Mucosa of descending colon (tissue), 3 donors: ENCODE data around the gene ITGB5. TPM values are rescaled to one million over a fixed set of nuclear protein-coding genes. Genes with fewer than 3 reads are reported as not detected.

ENCODE experiments used
- ATAC-seq: fragments of 200-7000 bp; cut with Tn5 transposase; one replicate; pipeline ENCODE4 v1.9.1; 2020; ENCODE audit warnings: mild to moderate bottlenecking, moderate library complexity
- DNase-seq, 3 donors: peaks; one replicate each; pipeline ENCODE4 v3.0.0-alpha.2; 2020
- H3K36me3 ChIP-seq: fragments of 200-600 bp; one replicate; pipeline ENCODE4 v1.8.0; 2021; ENCODE audit warnings: low read depth, mild to moderate bottlenecking
- H3K4me1 ChIP-seq: fragments of 200-600 bp; one replicate; pipeline ENCODE4 v1.8.0; 2021; ENCODE audit warnings: low read depth, mild to moderate bottlenecking
- H3K4me3 ChIP-seq: fragments of 200-600 bp; one replicate; pipeline ENCODE4 v1.8.0; 2021; ENCODE audit warnings: mild to moderate bottlenecking
- H3K9me3 ChIP-seq: fragments of 200-600 bp; one replicate; pipeline ENCODE4 v1.8.0; 2021; ENCODE audit warnings: mild to moderate bottlenecking
- CTCF ChIP-seq: fragments of 200-600 bp; IDR thresholded peaks from one replicate; pipeline ENCODE4 v1.8.0; 2022; ENCODE audit warnings: antibody characterized with exemption, mild to moderate bottlenecking
- intact Hi-C, 2 donors: fragments of 100-400 bp; cut with DNase I in 1 of 2; cut with micrococcal nuclease in 1 of 2; formaldehyde crosslinking; loops; one replicate each; pipeline versions ENCODE4 v1.11.0 to v1.11.1; 2022; cut with DNase I, micrococcal nuclease
- total RNA-seq, 3 donors: library from RNA; stranded (reverse); fragmentation: NEBNext Ultra II Directional in 2 of 3; extraction: Animal tissue kit (Norgen Biotek cat#: 25700) in 2 of 3; gene quantifications; one replicate each; pipeline versions ENCODE4 v1.2.1 to v1.2.4, GENCODE V29; 2021 to 2023
- donor health status: DM: no; HTN: no; CAD: no; lungs with moderate emphysema.
- donor health status: DM: no; HTN: no; CAD: no.
- donor health status: DM: no; HTN: yes; CAD: no.

The ITGB5 gene
- total RNA-seq, 3 donors from 2014 or later, result 67.9 to 102 (median 69.6) TPM

GRCh38 chr3:124805671-124806070 lies 81.5 kb downstream of the ITGB5 start:
- intact Hi-C loops, result no loop called here
- H3K4me3 ChIP-seq, result no peak overlapping the region
- TF ChIP-seq CTCF, result no peak
- H3K9me3 ChIP-seq, result no peaks in the 10 kb centered on the region
- ATAC-seq, result no peak
- H3K36me3 ChIP-seq, result no peaks in the 10 kb centered on the region
- DNase-seq, result no peak
- H3K4me1 ChIP-seq, result no peaks in the 10 kb centered on the region

GRCh38 chr3:124804875-124805274 lies 82.3 kb downstream of the ITGB5 start:
- Histone ChIP-seq H3K4me3 (no peak overlapping the region), H3K36me3 (no peaks in the 10 kb centered on the region), H3K9me3 (no peaks in the 10 kb centered on the region), H3K4me1 (no peaks in the 10 kb centered on the region)
- DNase-seq (no peak), ATAC-seq (no peak)
- no peak for TF ChIP-seq CTCF
- intact Hi-C loops, result no loop called here

- H3K36me3 ChIP-seq, result no peaks in the 10 kb centered on the region
- ATAC-seq (no peak), DNase-seq (no peak)
- no peaks in the 10 kb centered on the region for H3K4me1 ChIP-seq
- H3K4me3 ChIP-seq, result no peak overlapping the region
- intact Hi-C loops, result no loop called here
- H3K9me3 ChIP-seq, result no peaks in the 10 kb centered on the region
- TF ChIP-seq CTCF, result no peak
These were observed 84.5 kb downstream of the ITGB5 start for GRCh38 chr3:124802702-124803101.

- Histone ChIP-seq H3K9me3 (no peaks in the 10 kb centered on the region), H3K36me3 (no peaks in the 10 kb centered on the region), H3K4me3 (no peak overlapping the region), H3K4me1 (no peaks in the 10 kb centered on the region)
- DNase-seq (no peak), ATAC-seq (no peak)
- intact Hi-C loops, result no loop called here
- no peak for TF ChIP-seq CTCF
These were observed 85.0 kb downstream of the ITGB5 start for GRCh38 chr3:124802061-124802698.

GRCh38 chr3:124800511-124801258 lies 86.5 kb downstream of the ITGB5 start:
- no peaks in the 10 kb centered on the region for H3K4me1 ChIP-seq
- no peak overlapping the region for H3K4me3 ChIP-seq
- TF ChIP-seq CTCF, result no peak
- intact Hi-C loops, result no loop called here
- H3K36me3 ChIP-seq, result no peaks in the 10 kb centered on the region
- H3K9me3 ChIP-seq, result no peaks in the 10 kb centered on the region
- DNase-seq (no peak), ATAC-seq (peak; percentile 42)
